Lower leg skin (tissue), 3 donors: Measurements from ENCODE around the gene SKIDA1.

Experiments used
- POLR2A ChIP-seq, 2 donors: fragments of 450-650 bp; IDR thresholded peaks; one replicate each; pipeline ENCODE4 v1.6.1; 2016 to 2017; ENCODE audit warnings: antibody characterized with exemption in 2 of 2, mild to moderate bottlenecking in 1 of 2, moderate library complexity in 1 of 2
- TF ChIP-seq, protein P1 (sequence below), 3 donors: fragments of 450-650 bp; IDR thresholded peaks; one replicate each; pipeline ENCODE4 v1.5.1; 2016; ENCODE audit warnings: antibody characterized with exemption in 3 of 3, mild to moderate bottlenecking in 3 of 3, moderate library complexity in 2 of 3

DNA sequence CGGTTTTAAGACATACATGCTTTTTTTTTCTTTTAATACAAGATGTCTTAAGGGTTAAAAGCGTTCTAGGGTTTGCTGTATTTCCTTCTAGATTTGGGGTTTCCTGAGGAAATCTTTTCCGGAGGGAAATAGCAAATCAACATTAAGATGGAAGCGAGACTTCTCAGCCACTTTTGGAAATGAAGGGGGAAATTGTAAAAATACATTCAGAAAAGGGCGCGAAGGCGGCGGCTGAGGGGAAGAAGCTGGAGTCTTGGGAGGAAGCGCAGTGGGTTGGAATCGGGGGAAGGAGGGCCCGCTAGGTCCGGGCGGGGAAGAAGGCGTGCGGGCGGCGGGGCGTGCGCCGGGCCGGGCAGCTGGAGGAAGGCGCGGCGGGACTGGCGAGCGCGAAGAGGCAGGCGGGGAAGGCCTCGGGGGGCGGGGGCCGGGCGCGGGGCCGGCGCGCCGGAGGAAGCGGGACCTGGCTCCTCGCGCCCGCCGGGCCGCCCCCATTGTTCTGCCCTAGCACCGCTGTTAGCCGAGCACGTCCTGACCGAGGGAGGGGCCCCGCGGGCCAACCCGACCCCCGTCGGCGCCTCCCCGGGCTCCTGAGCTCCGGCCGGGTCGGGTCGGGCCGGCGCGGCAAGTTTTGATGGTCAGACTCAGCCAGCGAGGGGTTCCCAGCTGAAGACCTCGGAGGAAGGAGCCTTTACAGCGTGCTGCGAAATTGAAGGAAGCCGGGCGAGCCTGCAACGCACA lies 1.5 kb upstream of the SKIDA1 start:
- TF ChIP-seq, protein P1, sequence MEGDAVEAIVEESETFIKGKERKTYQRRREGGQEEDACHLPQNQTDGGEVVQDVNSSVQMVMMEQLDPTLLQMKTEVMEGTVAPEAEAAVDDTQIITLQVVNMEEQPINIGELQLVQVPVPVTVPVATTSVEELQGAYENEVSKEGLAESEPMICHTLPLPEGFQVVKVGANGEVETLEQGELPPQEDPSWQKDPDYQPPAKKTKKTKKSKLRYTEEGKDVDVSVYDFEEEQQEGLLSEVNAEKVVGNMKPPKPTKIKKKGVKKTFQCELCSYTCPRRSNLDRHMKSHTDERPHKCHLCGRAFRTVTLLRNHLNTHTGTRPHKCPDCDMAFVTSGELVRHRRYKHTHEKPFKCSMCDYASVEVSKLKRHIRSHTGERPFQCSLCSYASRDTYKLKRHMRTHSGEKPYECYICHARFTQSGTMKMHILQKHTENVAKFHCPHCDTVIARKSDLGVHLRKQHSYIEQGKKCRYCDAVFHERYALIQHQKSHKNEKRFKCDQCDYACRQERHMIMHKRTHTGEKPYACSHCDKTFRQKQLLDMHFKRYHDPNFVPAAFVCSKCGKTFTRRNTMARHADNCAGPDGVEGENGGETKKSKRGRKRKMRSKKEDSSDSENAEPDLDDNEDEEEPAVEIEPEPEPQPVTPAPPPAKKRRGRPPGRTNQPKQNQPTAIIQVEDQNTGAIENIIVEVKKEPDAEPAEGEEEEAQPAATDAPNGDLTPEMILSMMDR (IDR thresholded peaks at IDR 0.05) = no peak
- no peak for TF ChIP-seq POLR2A (IDR thresholded peaks at IDR 0.05)
